HCT116 (cell line): ENCODE measurements around the gene NEUROG3. TPM values are rescaled to one million over a fixed set of nuclear protein-coding genes. Genes with fewer than 3 reads are reported as not detected.

Experiments
- ATAC-seq: fragments of 200-7000 bp; cut with Tn5 transposase; 2 replicates; pipeline ENCODE4 v1.9.1; 2020; ENCODE audit warnings: mild to moderate bottlenecking, moderate library complexity
- BruUV-seq: library from RNA; stranded (reverse); fragments of 400-500 nt; replicated peaks from 2 replicates; lab custom pipeline; 2021; lab: Mats Ljungman, UMichigan
- CTCF ChIA-PET: fragments of 300-600 bp; sonication (Branson Sonifier 250); formaldehyde crosslinking; loops from one replicate; lab custom pipeline; 2021; ENCODE audit warnings: antibody characterized with exemption; lab: Charles Lee
- POLR2A ChIA-PET: fragments of 300-600, 350-600 bp; sonication (Branson Sonifier 250); formaldehyde crosslinking; loops from one replicate; lab custom pipeline; 2021; ENCODE audit warnings: antibody characterized with exemption; lab: Charles Lee
- RAD21 ChIA-PET, 2 experiments: fragments of 300-600 bp; sonication (Branson Sonifier 250); formaldehyde crosslinking; loops; one replicate each; lab custom pipeline; 2023; ENCODE audit warnings: low total read pairs in 2 of 2; ENCODE audit not compliant: uncharacterized antibody in 2 of 2, unreplicated experiment in 2 of 2, low non-redundant PET in 1 of 2; lab: Charles Lee
- DNase-seq: peaks from one replicate; pipeline ENCODE4 v3.0.0-alpha.2; 2010; ENCODE audit warnings: low read depth, low spot score
- H2AFZ ChIP-seq: fragments of 200-600 bp; shearing (Covaris generic), sonication (generic); 2 replicates; pipeline ENCODE4 v1.6.1; 2017; ENCODE audit warnings: low read depth, mixed run types, mixed read lengths, antibody characterized with exemption, low read length; ENCODE audit not compliant: poor library complexity, severe bottlenecking
- H3K27ac ChIP-seq: 2 replicates; pipeline ENCODE4 v1.5.1; 2012; ENCODE audit warnings: low read depth, low read length
- H3K27me3 ChIP-seq: fragments of 200-600 bp; sonication (generic); 2 replicates; pipeline ENCODE4 v1.6.1; 2016; ENCODE audit warnings: mixed run types, low read length, mixed read lengths; ENCODE audit not compliant: insufficient read depth
- H3K36me3 ChIP-seq, 2 experiments: fragments of 200-500 bp in 1 of 2; fragments of 200-600 bp in 1 of 2; sonication (Bioruptor generic) in 1 of 2; sonication (generic) in 1 of 2; 2 replicates each; pipeline versions ENCODE4 v1.5.1 to v1.6.1; 2014 to 2016; ENCODE audit warnings: low read length in 2 of 2, inconsistent platforms in 1 of 2, mixed read lengths in 1 of 2, mixed run types in 1 of 2; ENCODE audit not compliant: insufficient read depth in 2 of 2, control insufficient read depth in 1 of 2
- H3K4me1 ChIP-seq, 2 experiments: fragments of 200-600 bp in 1 of 2; sonication (generic) in 1 of 2; 2 replicates each; pipeline versions ENCODE4 v1.5.1 to v1.6.1; 2012 to 2017; ENCODE audit warnings: low read length in 2 of 2, inconsistent platforms in 1 of 2, mild to moderate bottlenecking in 1 of 2, mixed read lengths in 1 of 2, mixed run types in 1 of 2, moderate library complexity in 1 of 2; ENCODE audit not compliant: insufficient read depth in 2 of 2, control insufficient read depth in 1 of 2
- H3K4me2 ChIP-seq: fragments of 200-600 bp; sonication (generic); 2 replicates; pipeline ENCODE4 v1.6.1; 2017; ENCODE audit warnings: mixed run types, low read length, mixed read lengths
- H3K4me3 ChIP-seq, 2 experiments: fragments of 200-600 bp in 1 of 2; sonication (generic) in 1 of 2; replicated peaks in 1 of 2; 2 replicates each; pipeline ENCODE4 v1.5.1; 2011 to 2016; ENCODE audit warnings: low read length in 2 of 2, control low read depth in 1 of 2, low read depth in 1 of 2, mild to moderate bottlenecking in 1 of 2, mixed read lengths in 1 of 2, mixed run types in 1 of 2
- H3K79me2 ChIP-seq: fragments of 200-600 bp; sonication (generic); 2 replicates; pipeline ENCODE4 v1.6.1; 2017; ENCODE audit warnings: mild to moderate bottlenecking, mixed run types, low read length, moderate library complexity, mixed read lengths; ENCODE audit not compliant: insufficient read depth
- H3K9ac ChIP-seq: fragments of 200-600 bp; sonication (generic); 2 replicates; pipeline ENCODE4 v1.6.1; 2016; ENCODE audit warnings: low read length, mixed read lengths
- H3K9me2 ChIP-seq: fragments of 200-600 bp; sonication (generic), shearing (Covaris generic); 2 replicates; pipeline ENCODE4 v1.6.1; 2017; ENCODE audit warnings: mixed run types, mild to moderate bottlenecking, moderate library complexity; ENCODE audit not compliant: insufficient read depth
- H3K9me3 ChIP-seq, 2 experiments: fragments of 200-500 bp in 1 of 2; fragments of 200-600 bp in 1 of 2; sonication (Bioruptor generic) in 1 of 2; sonication (generic) in 1 of 2; 2 replicates each; pipeline ENCODE4 v1.6.1; 2014 to 2017; ENCODE audit warnings: low read length in 2 of 2, mixed read lengths in 2 of 2, inconsistent platforms in 1 of 2, low read depth in 1 of 2, mild to moderate bottlenecking in 1 of 2, mixed run types in 1 of 2, moderate library complexity in 1 of 2; ENCODE audit not compliant: control insufficient read depth in 1 of 2, insufficient read depth in 1 of 2
- H4K20me1 ChIP-seq: fragments of 200-600 bp; sonication (generic), shearing (Covaris generic); 2 replicates; pipeline ENCODE4 v1.6.1; 2017; ENCODE audit warnings: mixed run types, mild to moderate bottlenecking, moderate library complexity; ENCODE audit not compliant: insufficient read depth
- ELF1 ChIP-seq: IDR thresholded peaks from 2 replicates; pipeline ENCODE4 v1.6.1; 2012; ENCODE audit warnings: low read depth, borderline replicate concordance
- EZH2 ChIP-seq: fragments of 200-600 bp; sonication (generic); IDR thresholded peaks from 2 replicates; pipeline ENCODE4 v1.6.1; 2017; ENCODE audit warnings: antibody characterized with exemption, mixed run types
- FOSL1 ChIP-seq: IDR thresholded peaks from 2 replicates; pipeline ENCODE4 v1.6.1; 2012; ENCODE audit warnings: low read depth
- POLR2AphosphoS5 ChIP-seq: IDR thresholded peaks from 2 replicates; pipeline ENCODE4 v1.6.1; 2011; ENCODE audit warnings: mild to moderate bottlenecking, low read depth, low read length, moderate library complexity
- REST ChIP-seq: IDR thresholded peaks from 2 replicates; pipeline ENCODE4 v1.6.1; 2012; ENCODE audit warnings: low read depth
- ZBTB33 ChIP-seq: IDR thresholded peaks from 2 replicates; pipeline ENCODE4 v1.6.1; 2011; ENCODE audit warnings: mild to moderate bottlenecking, low read length, moderate library complexity; ENCODE audit not compliant: insufficient replicate concordance; ENCODE audit errors: extremely low read depth
- intact Hi-C: fragments of 100-400 bp; cut with micrococcal nuclease; formaldehyde crosslinking; loops from 2 replicates; pipeline ENCODE4 v1.10.0; 2022
- total RNA-seq: library from RNA; stranded (reverse); gene quantifications from one replicate; pipeline ENCODE4 v1.2.1, GENCODE V29; 2021; ENCODE audit not compliant: unreplicated experiment

The NEUROG3 gene
- total RNA-seq, 1 experiment from 2014 or later = not detected

- TF ChIP-seq REST = no peak
Observed at GRCh38 chr10:69562731-69563254, 10.4 kb downstream of the NEUROG3 start (continued).

GRCh38 chr10:69559525-69559924 lies 13.7 kb downstream of the NEUROG3 start:
- 0 out of 2 replicates have a peak, but pooled peaks cover 12% of the 10 kb centered on the region for H3K27me3 ChIP-seq
- no peaks in the 10 kb centered on the region for H3K9me2 ChIP-seq
- H3K9ac ChIP-seq = no peak overlapping the region
- H3K9me3 ChIP-seq = no peaks in the 10 kb centered on the region
- DNase-seq = no peak
- H3K27ac ChIP-seq = no peak overlapping the region
- H4K20me1 ChIP-seq = no peaks in the 10 kb centered on the region
- intact Hi-C loops = no loop called here
- no peak for TF ChIP-seq FOSL1
- no peak for TF ChIP-seq EZH2
- no peak for TF ChIP-seq ELF1
- no peak for TF ChIP-seq ZBTB33
- TF ChIP-seq POLR2AphosphoS5 = no peak
- TF ChIP-seq, all 23 proteins: peak for 0
- Histone ChIP-seq H3K4me2 (no peak overlapping the region), H3K79me2 (no peaks in the 10 kb centered on the region), H3K4me3 (no peak overlapping the region), H3K4me1 (no peaks in the 10 kb centered on the region), H2AFZ (no peak overlapping the region), H3K36me3 (no peaks in the 10 kb centered on the region)
- BruUV-seq = no TSS peak
- RAD21 ChIA-PET = no interaction called here
- ATAC-seq = no peak
- CTCF ChIA-PET = no interaction called here
- POLR2A ChIA-PET = interaction anchor here (0.6 kb wide), 1 partner anchor 13 kb away, joined by 6 read pairs; no protein-coding TSS in a partner anchor
